HUES48 (cell line): ENCODE data around the gene NELL1.

Source experiments
- H3K27ac ChIP-seq: one replicate; pipeline ENCODE4 v1.7.0; 2013; ENCODE audit warnings: low read depth, low read length, inconsistent platforms
- H3K27me3 ChIP-seq: 2 replicates; pipeline ENCODE4 v1.6.1; 2013; ENCODE audit warnings: mild to moderate bottlenecking, low read length; ENCODE audit not compliant: control insufficient read depth, insufficient read depth
- H3K36me3 ChIP-seq: 2 replicates; pipeline ENCODE4 v1.6.1; 2013; ENCODE audit warnings: low read length; ENCODE audit not compliant: control insufficient read depth, insufficient read depth
- H3K4me1 ChIP-seq: 2 replicates; pipeline ENCODE4 v1.6.1; 2013; ENCODE audit warnings: mild to moderate bottlenecking, low read length; ENCODE audit not compliant: control insufficient read depth, insufficient read depth
- H3K4me3 ChIP-seq: 2 replicates; pipeline ENCODE4 v1.5.1; 2013; ENCODE audit warnings: mild to moderate bottlenecking, low read depth, low read length
- H3K9ac ChIP-seq: 2 replicates; pipeline ENCODE4 v1.6.1; 2013; ENCODE audit warnings: mild to moderate bottlenecking, low read depth, low read length, moderate library complexity
- H3K9me3 ChIP-seq: 2 replicates; pipeline ENCODE4 v1.6.1; 2013; ENCODE audit warnings: low read length; ENCODE audit not compliant: control insufficient read depth, insufficient read depth

Gene NELL1

GRCh38 chr11:21470521-21470920, 801.1 kb downstream of the NELL1 start:
- Histone ChIP-seq H3K4me3 (no peak overlapping the region), H3K36me3 (no peaks in the 10 kb centered on the region), H3K27ac (no peak overlapping the region), H3K9ac (no peak overlapping the region), H3K27me3 (no peaks in the 10 kb centered on the region), H3K9me3 (no peaks in the 10 kb centered on the region), H3K4me1 (peaks cover 4% of the 10 kb centered on the region; the same call in 1 of the 2 replicates)

GRCh38 chr11:21472261-21472660, 802.9 kb downstream of the NELL1 start:
- Histone ChIP-seq H3K27ac (no peak overlapping the region), H3K27me3 (no peaks in the 10 kb centered on the region), H3K4me3 (no peak overlapping the region), H3K36me3 (no peaks in the 10 kb centered on the region), H3K4me1 (peaks cover 14% of the 10 kb centered on the region), H3K9ac (no peak overlapping the region), H3K9me3 (no peaks in the 10 kb centered on the region)

DNA sequence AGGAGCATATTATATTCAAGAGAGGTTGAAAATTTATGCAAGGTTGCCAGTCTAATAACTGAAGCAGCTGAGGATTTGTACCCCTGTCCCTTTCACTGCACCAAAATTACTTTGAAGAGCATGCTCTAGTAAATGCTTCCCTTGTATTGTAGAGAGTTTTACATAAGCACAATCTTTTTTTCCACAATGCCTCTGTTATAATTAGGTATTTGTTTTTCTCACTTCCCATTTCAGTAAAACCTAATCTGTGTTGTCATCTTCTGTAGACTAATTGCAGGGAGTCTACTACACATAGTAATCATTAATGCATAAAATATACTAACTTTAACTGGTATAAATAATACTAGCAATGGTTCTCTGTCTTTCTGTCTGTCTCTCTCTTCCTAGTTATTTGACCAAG, 805.1 kb downstream of the NELL1 start:
- H3K4me3 ChIP-seq = no peak overlapping the region
- H3K27ac ChIP-seq = no peak overlapping the region
- H3K9ac ChIP-seq = no peak overlapping the region
- H3K4me1 ChIP-seq = peaks cover 15% of the 10 kb centered on the region
- H3K27me3 ChIP-seq = no peaks in the 10 kb centered on the region
- H3K36me3 ChIP-seq = no peaks in the 10 kb centered on the region
- no peaks in the 10 kb centered on the region for H3K9me3 ChIP-seq

GRCh38 chr11:21475276-21475675, 805.9 kb downstream of the NELL1 start:
- Histone ChIP-seq H3K36me3 (no peaks in the 10 kb centered on the region), H3K4me3 (no peak overlapping the region), H3K4me1 (peaks cover 15% of the 10 kb centered on the region), H3K27ac (no peak overlapping the region), H3K9ac (no peak overlapping the region), H3K27me3 (no peaks in the 10 kb centered on the region), H3K9me3 (no peaks in the 10 kb centered on the region)

- H3K4me1 ChIP-seq = peaks cover 15% of the 10 kb centered on the region
- no peaks in the 10 kb centered on the region for H3K9me3 ChIP-seq
- no peak overlapping the region for H3K27ac ChIP-seq
- no peaks in the 10 kb centered on the region for H3K36me3 ChIP-seq
- H3K27me3 ChIP-seq = no peaks in the 10 kb centered on the region
- no peak overlapping the region for H3K4me3 ChIP-seq
- H3K9ac ChIP-seq = no peak overlapping the region
Observed at GRCh38 chr11:21476588-21476987, 807.2 kb downstream of the NELL1 start.

DNA sequence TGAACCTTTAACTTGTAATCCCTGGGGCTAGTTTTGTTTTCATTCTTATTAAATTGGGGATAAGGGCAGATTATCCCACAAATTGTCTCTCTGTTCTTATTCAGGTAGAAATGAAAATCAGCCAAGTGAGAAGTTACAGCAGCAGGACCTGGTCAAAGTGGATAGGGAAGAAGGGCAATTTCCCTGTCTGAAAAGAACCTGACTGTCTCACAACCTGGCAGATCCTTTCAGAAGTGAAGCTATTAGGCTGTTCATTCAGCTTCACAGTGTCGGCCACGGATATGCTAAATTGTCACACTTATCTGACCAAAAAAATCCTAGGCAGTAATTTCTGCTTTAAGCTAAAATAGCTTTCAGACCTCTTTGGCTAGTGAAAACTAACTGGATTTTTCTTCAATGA, 810.9 kb downstream of the NELL1 start:
- Histone ChIP-seq H3K9ac (no peak overlapping the region), H3K27ac (no peak overlapping the region), H3K27me3 (no peaks in the 10 kb centered on the region), H3K4me3 (no peak overlapping the region), H3K4me1 (peaks cover 12% of the 10 kb centered on the region), H3K9me3 (no peaks in the 10 kb centered on the region), H3K36me3 (no peaks in the 10 kb centered on the region)

- Histone ChIP-seq H3K27ac (no peak overlapping the region), H3K9ac (no peak overlapping the region), H3K4me3 (no peak overlapping the region), H3K27me3 (no peaks in the 10 kb centered on the region), H3K9me3 (no peaks in the 10 kb centered on the region), H3K36me3 (no peaks in the 10 kb centered on the region), H3K4me1 (peaks cover 12% of the 10 kb centered on the region)
Observed at GRCh38 chr11:21481255-21481654, 811.9 kb downstream of the NELL1 start.

DNA sequence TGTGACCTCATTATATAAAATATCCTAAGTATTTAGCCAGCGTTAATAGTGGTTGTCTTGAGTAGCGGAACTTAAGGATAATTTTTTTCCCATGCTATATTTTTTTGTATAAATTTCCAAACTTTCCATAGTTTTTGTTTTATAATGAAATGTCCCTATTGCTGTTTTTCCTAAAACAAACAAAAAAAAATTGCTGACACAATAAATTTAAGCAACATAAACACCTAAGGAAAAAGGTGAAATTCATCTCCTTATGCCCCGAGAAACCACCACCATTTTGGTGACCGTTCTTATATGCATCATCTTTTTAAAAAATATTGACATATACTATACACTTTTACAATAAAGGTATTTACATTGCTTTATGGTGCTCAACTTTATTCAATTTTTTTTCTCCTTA, 814.7 kb downstream of the NELL1 start:
- H3K4me3 ChIP-seq = no peak overlapping the region
- no peaks in the 10 kb centered on the region for H3K9me3 ChIP-seq
- no peak overlapping the region for H3K27ac ChIP-seq
- no peaks in the 10 kb centered on the region for H3K27me3 ChIP-seq
- H3K4me1 ChIP-seq = no peaks in the 10 kb centered on the region
- no peaks in the 10 kb centered on the region for H3K36me3 ChIP-seq
- no peak overlapping the region for H3K9ac ChIP-seq

DNA sequence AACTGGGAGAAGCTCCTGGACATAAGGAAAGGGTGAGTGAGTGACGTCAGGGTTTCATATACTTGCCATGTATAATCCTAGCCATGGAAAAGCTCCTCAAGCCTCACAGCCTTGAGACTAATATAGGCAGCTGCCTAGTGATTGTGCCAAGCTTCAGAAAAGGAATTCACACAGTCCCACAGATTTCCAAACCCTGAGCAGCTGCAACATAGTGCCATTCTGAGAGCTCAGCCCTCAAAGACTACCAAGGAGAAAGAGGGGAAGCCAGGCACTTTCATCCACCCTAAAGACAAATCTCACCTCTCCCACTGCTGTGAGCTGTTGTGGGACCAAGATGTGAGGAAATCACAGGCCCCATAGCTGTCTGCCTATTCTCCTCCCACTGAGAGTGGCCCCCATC, 815.6 kb downstream of the NELL1 start:
- Histone ChIP-seq H3K9me3 (no peaks in the 10 kb centered on the region), H3K27ac (no peak overlapping the region), H3K4me1 (no peaks in the 10 kb centered on the region), H3K27me3 (no peaks in the 10 kb centered on the region), H3K4me3 (no peak overlapping the region), H3K9ac (no peak overlapping the region), H3K36me3 (no peaks in the 10 kb centered on the region)

DNA sequence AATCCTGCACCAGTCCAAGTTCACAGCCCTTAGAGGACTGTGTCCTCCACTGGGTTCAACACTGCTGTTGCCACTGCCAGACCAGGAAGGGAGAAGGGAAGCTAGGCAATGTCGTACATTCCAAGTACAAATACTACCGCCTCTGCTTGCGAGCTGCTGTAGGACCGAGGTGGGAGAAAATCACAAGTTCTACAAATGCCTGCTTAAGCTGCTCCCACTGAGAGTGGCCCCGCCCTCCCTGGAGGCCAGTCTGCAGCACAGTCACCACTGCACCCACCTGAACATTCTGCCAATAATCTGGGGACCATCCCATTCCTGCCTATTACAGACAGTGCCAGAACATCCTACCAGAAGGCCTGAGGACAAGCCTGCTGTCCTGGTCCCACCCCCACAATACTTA, 816.0 kb downstream of the NELL1 start:
- Histone ChIP-seq H3K9me3 (no peaks in the 10 kb centered on the region), H3K4me3 (no peak overlapping the region), H3K27ac (no peak overlapping the region)

DNA sequence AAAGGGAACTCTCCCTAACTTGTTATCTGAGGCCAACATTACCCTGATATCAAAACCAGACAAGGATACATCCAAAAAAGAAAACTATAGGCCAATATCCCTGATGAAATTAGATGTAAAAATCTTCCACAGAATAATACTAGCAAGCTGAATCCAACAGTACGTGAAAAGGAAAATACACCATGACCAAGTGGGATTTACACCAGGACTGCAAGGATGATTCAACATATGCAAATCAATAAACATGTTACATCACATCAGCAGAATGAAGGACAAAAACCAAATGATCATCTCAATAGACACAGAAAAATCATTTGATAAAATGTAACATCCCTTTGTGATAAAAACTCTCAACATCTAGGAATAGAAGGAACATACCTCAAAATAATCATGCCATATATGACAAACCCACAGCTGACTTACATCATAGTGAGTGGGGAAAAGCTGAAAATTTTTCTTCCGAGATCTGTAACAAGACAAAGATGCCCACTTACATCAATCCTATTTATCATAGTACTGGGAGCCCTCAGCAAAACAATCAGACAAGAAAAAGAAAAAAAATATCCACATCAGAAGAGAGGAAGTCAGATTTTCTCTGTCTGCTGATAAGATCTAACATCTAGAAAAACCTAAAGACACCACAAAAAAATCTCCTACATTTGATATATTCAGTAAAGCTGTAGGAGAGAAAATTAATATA, 820.2 kb downstream of the NELL1 start:
- Histone ChIP-seq H3K36me3 (no peaks in the 10 kb centered on the region), H3K27me3 (no peaks in the 10 kb centered on the region), H3K9ac (no peak overlapping the region), H3K4me1 (no peaks in the 10 kb centered on the region), H3K27ac (no peak overlapping the region), H3K4me3 (no peak overlapping the region), H3K9me3 (no peaks in the 10 kb centered on the region)

More for the DNA sequence above, 816.0 kb downstream of the NELL1 start:
- Histone ChIP-seq H3K27me3 (no peaks in the 10 kb centered on the region), H3K9ac (no peak overlapping the region), H3K4me1 (no peaks in the 10 kb centered on the region), H3K36me3 (no peaks in the 10 kb centered on the region)
